D341Med (cell line): Measurements from ENCODE around the gene SV2A.
"Not testable (repeated sequence)": the region's sequence is repeated elsewhere in the genome, so short reads cannot be mapped to it uniquely, and the experiment has no call there.

ENCODE experiments used
- DNase-seq: peaks from one replicate; pipeline ENCODE4 v3.0.0; 2012; ENCODE audit warnings: low spot score

SV2A gene

GRCh38 chr1:149929856-149930255 is 12.2 kb upstream of the SV2A start:
- DNase-seq, result no peak

- DNase-seq, result no peak
These were observed 10.7 kb upstream of the SV2A start for GRCh38 chr1:149928401-149928724.

GRCh38 chr1:149927563-149928400 is 10.1 kb upstream of the SV2A start, which contains the start of gene SF3B4:
TSS of gene SF3B4 (minus strand) at chr1:149927803. CDS start at chr1:149927759, 44 bp downstream.
- peak; percentile 97 for DNase-seq

GRCh38 chr1:149927056-149927562 is 9.5 kb upstream of the SV2A start:
- DNase-seq, result no peak

GRCh38 chr1:149926296-149926695 is 8.7 kb upstream of the SV2A start:
- DNase-seq, result no peak

GRCh38 chr1:149925751-149926150 is 8.1 kb upstream of the SV2A start:
- DNase-seq, result no peak

- no peak for DNase-seq
These were observed 7.7 kb upstream of the SV2A start for GRCh38 chr1:149925345-149925744.

- no peak for DNase-seq
These were observed 6.0 kb upstream of the SV2A start for GRCh38 chr1:149923626-149924025.

GRCh38 chr1:149916898-149917252 is 769 bp downstream of the SV2A start:
- no peak for DNase-seq

GRCh38 chr1:149916193-149916897 is 1.3 kb downstream of the SV2A start:
- DNase-seq, result no peak

- DNase-seq, result peak; percentile 26
These were observed 2.0 kb downstream of the SV2A start for GRCh38 chr1:149915429-149916192.

GRCh38 chr1:149914545-149914944 is 3.1 kb downstream of the SV2A start:
- DNase-seq, result peak; percentile 8

GRCh38 chr1:149906570-149907075 is 11.0 kb downstream of the SV2A start:
- DNase-seq, result no peak

- no peak for DNase-seq
These were observed 13.7 kb downstream of the SV2A start for GRCh38 chr1:149903836-149904491.

- peak; percentile 97 for DNase-seq
These were observed 18.0 kb downstream of the SV2A start, which contains the start of gene BOLA1 for GRCh38 chr1:149899460-149900284. TSS of gene BOLA1 (plus strand) at chr1:149899568. CDS start at chr1:149900060, 492 bp downstream.

- DNase-seq, result no peak
These were observed 21.1 kb downstream of the SV2A start for GRCh38 chr1:149896575-149896974.

- peak; percentile 36 for DNase-seq
These were observed 28.7 kb downstream of the SV2A start for GRCh38 chr1:149888999-149889289.

GRCh38 chr1:149888247-149888998 is 29.2 kb downstream of the SV2A start:
- peak; percentile 82 for DNase-seq

- peak; percentile 81 for DNase-seq
These were observed 30.0 kb downstream of the SV2A start for GRCh38 chr1:149887456-149888246.

- DNase-seq, result not testable (repeated sequence)
These were observed 30.5 kb downstream of the SV2A start for GRCh38 chr1:149887196-149887455.
